ENCODE data around the gene ADARB2.
"Not testable (repeated sequence)": the region's sequence is repeated elsewhere in the genome, so short reads cannot be mapped to it uniquely, and the experiment has no call there.

ADARB2 gene

GRCh38 chr10:1465993-1466764 is 271.1 kb downstream of the ADARB2 start:
- TF ChIP-seq Cebpa-rat (IDR thresholded peaks at IDR 0.05): no peak
- peak overlapping the region; percentile 81 for H3K4me2 ChIP-seq
- no peaks in the 10 kb centered on the region for H3K36me3 ChIP-seq
- H3K27me3 ChIP-seq: no peaks in the 10 kb centered on the region
- H4K20me1 ChIP-seq: no peaks in the 10 kb centered on the region
- peaks cover 88% of the 10 kb centered on the region for H3K4me1 ChIP-seq
- H3K9me3 ChIP-seq: no peaks in the 10 kb centered on the region
- 0 out of 2 replicates have a peak overlapping the region, but pooled peaks have one; percentile 32 for H3K4me3 ChIP-seq
- H3K9ac ChIP-seq: peak overlapping the region; percentile 13; the same call in 1 of the 2 replicates
- peak overlapping the region; percentile 62; the same call in 1 of the 2 replicates for H3K27ac ChIP-seq

GRCh38 chr10:1465418-1465911 is 271.9 kb downstream of the ADARB2 start:
- Histone ChIP-seq H3K4me2 (peak overlapping the region; percentile 81), H3K4me3 (peak overlapping the region; percentile 32; the same call in 1 of the 2 replicates), H3K36me3 (no peaks in the 10 kb centered on the region), H3K9me3 (no peaks in the 10 kb centered on the region), H3K27me3 (no peaks in the 10 kb centered on the region), H4K20me1 (no peaks in the 10 kb centered on the region), H3K9ac (peak overlapping the region; percentile 13; the same call in 1 of the 2 replicates), H3K27ac (peak overlapping the region; percentile 62), H3K4me1 (peaks cover 94% of the 10 kb centered on the region)
- TF ChIP-seq Cebpa-rat (IDR thresholded peaks at IDR 0.05): no peak

GRCh38 chr10:1464881-1465417 is 272.4 kb downstream of the ADARB2 start:
- peak overlapping the region; percentile 44; the same call in 1 of the 2 replicates for H3K9ac ChIP-seq
- TF ChIP-seq Cebpa-rat (IDR thresholded peaks at IDR 0.05): no peak

GRCh38 chr10:1463971-1464370 is 273.4 kb downstream of the ADARB2 start:
- H3K4me3 ChIP-seq, H3K9me3 ChIP-seq, H3K27me3 ChIP-seq, H3K9ac ChIP-seq, H3K36me3 ChIP-seq, H4K20me1 ChIP-seq: not testable (repeated sequence)
- Histone ChIP-seq H3K4me1 (peaks cover 84% of the 10 kb centered on the region), H3K27ac (peak overlapping the region; percentile 64; the same call in 1 of the 2 replicates), H3K4me2 (peak overlapping the region; percentile 81)

More at GRCh38 chr10:1464881-1465417, 272.4 kb downstream of the ADARB2 start:
- peak overlapping the region; percentile 81 for H3K4me2 ChIP-seq
- H3K27ac ChIP-seq: peak overlapping the region; percentile 62
- H3K36me3 ChIP-seq: no peaks in the 10 kb centered on the region
- peaks cover 93% of the 10 kb centered on the region for H3K4me1 ChIP-seq
- peak overlapping the region; percentile 32; the same call in 1 of the 2 replicates for H3K4me3 ChIP-seq
- no peaks in the 10 kb centered on the region for H4K20me1 ChIP-seq
- no peaks in the 10 kb centered on the region for H3K27me3 ChIP-seq
- no peaks in the 10 kb centered on the region for H3K9me3 ChIP-seq

GRCh38 chr10:1462994-1463633 is 274.2 kb downstream of the ADARB2 start:
- Histone ChIP-seq H3K4me1 (peaks cover 77% of the 10 kb centered on the region), H3K9ac (peak overlapping the region; percentile 57; the same call in 1 of the 2 replicates), H3K27ac (peak overlapping the region; percentile 64), H4K20me1 (no peaks in the 10 kb centered on the region), H3K9me3 (peaks cover 13% of the 10 kb centered on the region), H3K36me3 (no peaks in the 10 kb centered on the region), H3K4me2 (peak overlapping the region; percentile 81), H3K27me3 (no peaks in the 10 kb centered on the region), H3K4me3 (no peak overlapping the region)
- TF ChIP-seq Cebpa-rat (IDR thresholded peaks at IDR 0.05): no peak

- no peak overlapping the region for H3K4me3 ChIP-seq
These were observed 274.8 kb downstream of the ADARB2 start for GRCh38 chr10:1462521-1462920.

GRCh38 chr10:1462032-1462431 is 275.3 kb downstream of the ADARB2 start:
- Histone ChIP-seq H4K20me1 (no peaks in the 10 kb centered on the region), H3K4me3 (no peak overlapping the region), H3K27me3 (no peaks in the 10 kb centered on the region), H3K27ac (peak overlapping the region; percentile 62; the same call in 1 of the 2 replicates), H3K4me2 (peak overlapping the region; percentile 81), H3K9ac (peak overlapping the region; percentile 41; the same call in 1 of the 2 replicates), H3K9me3 (peaks cover 24% of the 10 kb centered on the region), H3K36me3 (no peaks in the 10 kb centered on the region), H3K4me1 (peaks cover 77% of the 10 kb centered on the region)
- no peak for TF ChIP-seq Cebpa-rat (IDR thresholded peaks at IDR 0.05)

More at GRCh38 chr10:1462521-1462920, 274.8 kb downstream of the ADARB2 start:
- Histone ChIP-seq H3K9ac (peak overlapping the region; percentile 41; the same call in 1 of the 2 replicates), H3K9me3 (peaks cover 19% of the 10 kb centered on the region), H3K4me2 (peak overlapping the region; percentile 81), H3K27me3 (no peaks in the 10 kb centered on the region), H3K36me3 (no peaks in the 10 kb centered on the region), H3K27ac (peak overlapping the region; percentile 62; the same call in 1 of the 2 replicates), H4K20me1 (no peaks in the 10 kb centered on the region), H3K4me1 (peaks cover 77% of the 10 kb centered on the region)
- no peak for TF ChIP-seq Cebpa-rat (IDR thresholded peaks at IDR 0.05)

- Histone ChIP-seq H3K9me3 (peaks cover 28% of the 10 kb centered on the region), H3K27me3 (no peaks in the 10 kb centered on the region), H3K4me1 (peaks cover 77% of the 10 kb centered on the region), H3K36me3 (no peaks in the 10 kb centered on the region), H3K27ac (no peak overlapping the region), H3K4me2 (peak overlapping the region; percentile 81), H3K4me3 (no peak overlapping the region), H4K20me1 (no peaks in the 10 kb centered on the region), H3K9ac (no peak overlapping the region)
- TF ChIP-seq Cebpa-rat (IDR thresholded peaks at IDR 0.05): no peak
These were observed 276.3 kb downstream of the ADARB2 start for GRCh38 chr10:1461016-1461415.

- not testable (repeated sequence) for H3K27me3 ChIP-seq, H3K4me2 ChIP-seq, H3K9ac ChIP-seq, H4K20me1 ChIP-seq, H3K36me3 ChIP-seq, H3K4me3 ChIP-seq, H3K27ac ChIP-seq
- Histone ChIP-seq H3K4me1 (peaks cover 77% of the 10 kb centered on the region), H3K9me3 (peaks cover 28% of the 10 kb centered on the region)
These were observed 277.7 kb downstream of the ADARB2 start for GRCh38 chr10:1459664-1460063.

Measured in BLaER1 (cell line).